ENCODE measurements around the gene TAS2R40. TPM values are rescaled to one million over a fixed set of nuclear protein-coding genes. Genes with fewer than 3 reads are reported as not detected.

TAS2R40 gene
- total RNA-seq, 1 donor from 2014 or later, result not detected

GRCh38 chr7:143183024-143183423 lies 38.8 kb upstream of the TAS2R40 start, which contains the start of gene TAS2R39:
TAS2R39 (plus strand) TSS chr7:143183419; CDS start chr7:143183419, 0 bp downstream.
- Histone ChIP-seq H3K36me3 (ENCODE audit: control insufficient read depth, insufficient read depth, low read length) (no peaks in the 10 kb centered on the region), H3K27me3 (ENCODE audit: control insufficient read depth, insufficient read depth, low read length) (no peaks in the 10 kb centered on the region), H3K4me3 (ENCODE audit: low read depth, low read length) (no peak within 1 kb of the TSS)
- no peak for DNase-seq (ENCODE audit: low read depth)
- TF ChIP-seq CTCF (IDR thresholded peaks at IDR 0.05; ENCODE audit: insufficient read depth, low read length, poor library complexity, severe bottlenecking), result no peak

GRCh38 chr7:143185551-143185950 lies 36.3 kb upstream of the TAS2R40 start:
- no peak for DNase-seq (ENCODE audit: low read depth)
- Histone ChIP-seq H3K36me3 (ENCODE audit: control insufficient read depth, insufficient read depth, low read length) (no peaks in the 10 kb centered on the region), H3K27me3 (ENCODE audit: control insufficient read depth, insufficient read depth, low read length) (no peaks in the 10 kb centered on the region), H3K4me3 (ENCODE audit: low read depth, low read length) (no peak overlapping the region)
- TF ChIP-seq CTCF (IDR thresholded peaks at IDR 0.05; ENCODE audit: insufficient read depth, low read length, poor library complexity, severe bottlenecking), result no peak

- Histone ChIP-seq H3K36me3 (ENCODE audit: control insufficient read depth, insufficient read depth, low read length) (no peaks in the 10 kb centered on the region), H3K4me3 (ENCODE audit: low read depth, low read length) (no peak overlapping the region)
Observed at GRCh38 chr7:143188994-143189393, 32.8 kb upstream of the TAS2R40 start.

GRCh38 chr7:143193880-143194279 lies 28.0 kb upstream of the TAS2R40 start:
- H3K4me3 ChIP-seq (ENCODE audit: low read depth, low read length), result no peak overlapping the region
- DNase-seq (ENCODE audit: low read depth), result no peak
- H3K36me3 ChIP-seq (ENCODE audit: control insufficient read depth, insufficient read depth, low read length), result no peaks in the 10 kb centered on the region
- TF ChIP-seq CTCF (IDR thresholded peaks at IDR 0.05; ENCODE audit: insufficient read depth, low read length, poor library complexity, severe bottlenecking), result no peak
- H3K27me3 ChIP-seq (ENCODE audit: control insufficient read depth, insufficient read depth, low read length), result no peaks in the 10 kb centered on the region

More at GRCh38 chr7:143188994-143189393, 32.8 kb upstream of the TAS2R40 start:
- TF ChIP-seq CTCF (IDR thresholded peaks at IDR 0.05; ENCODE audit: insufficient read depth, low read length, poor library complexity, severe bottlenecking), result no peak
- DNase-seq (ENCODE audit: low read depth), result no peak
- H3K27me3 ChIP-seq (ENCODE audit: control insufficient read depth, insufficient read depth, low read length), result no peaks in the 10 kb centered on the region

- no peaks in the 10 kb centered on the region for H3K27me3 ChIP-seq (ENCODE audit: control insufficient read depth, insufficient read depth, low read length)
- H3K4me3 ChIP-seq (ENCODE audit: low read depth, low read length), result no peak overlapping the region
- no peak for TF ChIP-seq CTCF (IDR thresholded peaks at IDR 0.05; ENCODE audit: insufficient read depth, low read length, poor library complexity, severe bottlenecking)
- no peaks in the 10 kb centered on the region for H3K36me3 ChIP-seq (ENCODE audit: control insufficient read depth, insufficient read depth, low read length)
- no peak for DNase-seq (ENCODE audit: low read depth)
Observed at GRCh38 chr7:143199040-143199439, 22.8 kb upstream of the TAS2R40 start.

GRCh38 chr7:143202161-143202560 lies 19.7 kb upstream of the TAS2R40 start:
- no peaks in the 10 kb centered on the region for H3K36me3 ChIP-seq (ENCODE audit: control insufficient read depth, insufficient read depth, low read length)
- TF ChIP-seq CTCF (IDR thresholded peaks at IDR 0.05; ENCODE audit: insufficient read depth, low read length, poor library complexity, severe bottlenecking), result no peak
- no peak for DNase-seq (ENCODE audit: low read depth)
- no peaks in the 10 kb centered on the region for H3K27me3 ChIP-seq (ENCODE audit: control insufficient read depth, insufficient read depth, low read length)
- H3K4me3 ChIP-seq (ENCODE audit: low read depth, low read length), result no peak overlapping the region
